Measurements from ENCODE around the gene ZNF639.

Gene ZNF639

GRCh38 chr3:179363332-179363731 lies 40.5 kb downstream of the ZNF639 start:
- Mint-ChIP-seq H3K27ac (no peak overlapping the region), H3K27me3 (ENCODE audit: low read depth) (no peaks in the 10 kb centered on the region), H3K9me3 (no peaks in the 10 kb centered on the region), H3K4me1 (no peaks in the 10 kb centered on the region), H3K36me3 (ENCODE audit: low read depth) (peaks cover 49% of the 10 kb centered on the region), H3K4me3 (no peak overlapping the region)
- no peak for TF ChIP-seq CTCF (IDR thresholded peaks at IDR 0.05; ENCODE audit: unreplicated experiment in 3 of 3)

- H3K27me3 Mint-ChIP-seq (ENCODE audit: low read depth) = no peaks in the 10 kb centered on the region
- no peak overlapping the region for H3K27ac Mint-ChIP-seq
Measured at GRCh38 chr3:179369621-179370020, 46.8 kb downstream of the ZNF639 start.

GRCh38 chr3:179373938-179374337 lies 51.1 kb downstream of the ZNF639 start:
- H3K27me3 Mint-ChIP-seq (ENCODE audit: low read depth) = no peaks in the 10 kb centered on the region
- H3K36me3 Mint-ChIP-seq (ENCODE audit: low read depth) = peaks cover 36% of the 10 kb centered on the region
- no peak overlapping the region for H3K27ac Mint-ChIP-seq
- no peak overlapping the region for H3K4me3 Mint-ChIP-seq
- no peak for TF ChIP-seq CTCF (IDR thresholded peaks at IDR 0.05; ENCODE audit: unreplicated experiment in 3 of 3)
- H3K9me3 Mint-ChIP-seq = no peaks in the 10 kb centered on the region
- H3K4me1 Mint-ChIP-seq = no peaks in the 10 kb centered on the region

More at GRCh38 chr3:179369621-179370020, 46.8 kb downstream of the ZNF639 start:
- no peaks in the 10 kb centered on the region for H3K9me3 Mint-ChIP-seq
- H3K4me1 Mint-ChIP-seq = no peaks in the 10 kb centered on the region
- peaks cover 32% of the 10 kb centered on the region for H3K36me3 Mint-ChIP-seq (ENCODE audit: low read depth)
- H3K4me3 Mint-ChIP-seq = no peak overlapping the region
- TF ChIP-seq CTCF (IDR thresholded peaks at IDR 0.05; ENCODE audit: unreplicated experiment in 3 of 3) = no peak

- no peak for TF ChIP-seq CTCF (IDR thresholded peaks at IDR 0.05; ENCODE audit: unreplicated experiment in 3 of 3)
- no peaks in the 10 kb centered on the region for H3K4me1 Mint-ChIP-seq
- H3K36me3 Mint-ChIP-seq (ENCODE audit: low read depth) = peaks cover 46% of the 10 kb centered on the region
- H3K27me3 Mint-ChIP-seq (ENCODE audit: low read depth) = no peaks in the 10 kb centered on the region
- no peak overlapping the region for H3K27ac Mint-ChIP-seq
- no peaks in the 10 kb centered on the region for H3K9me3 Mint-ChIP-seq
- H3K4me3 Mint-ChIP-seq = no peak overlapping the region
Measured at GRCh38 chr3:179375091-179375999, 52.5 kb downstream of the ZNF639 start.

GRCh38 chr3:179376474-179376873 lies 53.6 kb downstream of the ZNF639 start:
- no peak overlapping the region for H3K27ac Mint-ChIP-seq
- no peak overlapping the region for H3K4me3 Mint-ChIP-seq
- peaks cover 51% of the 10 kb centered on the region for H3K36me3 Mint-ChIP-seq (ENCODE audit: low read depth)
- H3K27me3 Mint-ChIP-seq (ENCODE audit: low read depth) = no peaks in the 10 kb centered on the region
- no peaks in the 10 kb centered on the region for H3K9me3 Mint-ChIP-seq
- TF ChIP-seq CTCF (IDR thresholded peaks at IDR 0.05; ENCODE audit: unreplicated experiment in 3 of 3) = no peak
- no peaks in the 10 kb centered on the region for H3K4me1 Mint-ChIP-seq

All from nephron (organoid).